ENCODE results near the gene ANKRD10.
A peak's percentile ranks its signal among the peaks of the same experiment; 100 is the strongest.

ANKRD10 gene

DNA sequence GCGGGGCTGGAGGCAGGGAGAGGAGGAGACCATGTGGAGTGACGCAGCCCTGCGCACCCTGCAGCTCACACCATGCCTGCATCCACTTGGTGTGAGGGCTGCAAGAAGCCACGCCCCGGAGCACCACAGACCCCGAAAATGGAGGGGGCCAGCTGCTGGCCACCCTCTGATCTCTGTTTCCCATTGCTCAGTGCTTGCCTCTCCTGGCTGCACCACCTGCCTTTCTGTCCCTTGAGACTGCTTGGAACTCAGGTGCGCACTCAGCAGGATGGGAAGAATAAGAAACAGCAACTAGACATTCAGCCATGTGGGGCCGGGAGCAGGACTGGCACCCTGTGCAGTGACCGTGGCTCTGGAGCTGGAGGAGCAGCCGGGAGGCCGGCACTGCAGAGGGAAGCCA lies 64.0 kb downstream of the ANKRD10 start:
- TF ChIP-seq, protein P1, sequence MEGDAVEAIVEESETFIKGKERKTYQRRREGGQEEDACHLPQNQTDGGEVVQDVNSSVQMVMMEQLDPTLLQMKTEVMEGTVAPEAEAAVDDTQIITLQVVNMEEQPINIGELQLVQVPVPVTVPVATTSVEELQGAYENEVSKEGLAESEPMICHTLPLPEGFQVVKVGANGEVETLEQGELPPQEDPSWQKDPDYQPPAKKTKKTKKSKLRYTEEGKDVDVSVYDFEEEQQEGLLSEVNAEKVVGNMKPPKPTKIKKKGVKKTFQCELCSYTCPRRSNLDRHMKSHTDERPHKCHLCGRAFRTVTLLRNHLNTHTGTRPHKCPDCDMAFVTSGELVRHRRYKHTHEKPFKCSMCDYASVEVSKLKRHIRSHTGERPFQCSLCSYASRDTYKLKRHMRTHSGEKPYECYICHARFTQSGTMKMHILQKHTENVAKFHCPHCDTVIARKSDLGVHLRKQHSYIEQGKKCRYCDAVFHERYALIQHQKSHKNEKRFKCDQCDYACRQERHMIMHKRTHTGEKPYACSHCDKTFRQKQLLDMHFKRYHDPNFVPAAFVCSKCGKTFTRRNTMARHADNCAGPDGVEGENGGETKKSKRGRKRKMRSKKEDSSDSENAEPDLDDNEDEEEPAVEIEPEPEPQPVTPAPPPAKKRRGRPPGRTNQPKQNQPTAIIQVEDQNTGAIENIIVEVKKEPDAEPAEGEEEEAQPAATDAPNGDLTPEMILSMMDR (IDR thresholded peaks at IDR 0.05; ENCODE audit: poor library complexity, severe bottlenecking) = no peak
- no peak overlapping the region for H3K4me3 ChIP-seq (ENCODE audit: severe bottlenecking)
- no peaks in the 10 kb centered on the region for H3K36me3 ChIP-seq (ENCODE audit: low read depth)
- peaks cover 8% of the 10 kb centered on the region for H3K27me3 ChIP-seq (ENCODE audit: insufficient read depth, poor library complexity, severe bottlenecking)
- H3K27ac ChIP-seq (ENCODE audit: poor library complexity, severe bottlenecking) = no peak overlapping the region
- ATAC-seq (ENCODE audit: low read depth) = no peak
- no peaks in the 10 kb centered on the region for H3K4me1 ChIP-seq (ENCODE audit: insufficient read depth, poor library complexity, severe bottlenecking)
- DNase-seq (ENCODE audit: low spot score) = no peak
- H3K9me3 ChIP-seq (ENCODE audit: severe bottlenecking) = no peaks in the 10 kb centered on the region

DNA sequence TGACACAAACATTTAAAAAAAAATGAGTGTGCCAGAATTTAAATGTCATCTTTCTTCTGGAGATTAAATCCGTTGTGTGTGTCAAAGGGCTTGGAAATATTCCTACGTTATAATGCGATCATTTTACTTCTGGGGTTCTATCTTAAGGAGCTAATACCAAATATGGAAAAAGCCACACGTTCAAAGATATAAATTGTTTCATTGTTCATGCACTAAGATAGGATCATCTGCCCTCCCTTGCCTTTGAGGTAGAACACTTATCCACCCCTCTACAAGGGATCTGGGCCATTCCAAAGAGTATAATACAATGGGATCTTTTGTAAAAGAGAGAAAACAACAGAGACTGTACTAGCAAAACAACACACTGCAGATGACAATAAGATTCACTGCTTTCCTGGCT lies 64.9 kb downstream of the ANKRD10 start:
- no peak for DNase-seq (ENCODE audit: low spot score)
- Histone ChIP-seq H3K4me3 (ENCODE audit: severe bottlenecking) (no peak overlapping the region), H3K36me3 (ENCODE audit: low read depth) (no peaks in the 10 kb centered on the region), H3K4me1 (ENCODE audit: insufficient read depth, poor library complexity, severe bottlenecking) (no peaks in the 10 kb centered on the region), H3K27me3 (ENCODE audit: insufficient read depth, poor library complexity, severe bottlenecking) (peaks cover 10% of the 10 kb centered on the region), H3K9me3 (ENCODE audit: severe bottlenecking) (no peaks in the 10 kb centered on the region), H3K27ac (ENCODE audit: poor library complexity, severe bottlenecking) (no peak overlapping the region)
- ATAC-seq (ENCODE audit: low read depth) = no peak
- TF ChIP-seq, protein P1 (IDR thresholded peaks at IDR 0.05; ENCODE audit: poor library complexity, severe bottlenecking) = no peak

DNA sequence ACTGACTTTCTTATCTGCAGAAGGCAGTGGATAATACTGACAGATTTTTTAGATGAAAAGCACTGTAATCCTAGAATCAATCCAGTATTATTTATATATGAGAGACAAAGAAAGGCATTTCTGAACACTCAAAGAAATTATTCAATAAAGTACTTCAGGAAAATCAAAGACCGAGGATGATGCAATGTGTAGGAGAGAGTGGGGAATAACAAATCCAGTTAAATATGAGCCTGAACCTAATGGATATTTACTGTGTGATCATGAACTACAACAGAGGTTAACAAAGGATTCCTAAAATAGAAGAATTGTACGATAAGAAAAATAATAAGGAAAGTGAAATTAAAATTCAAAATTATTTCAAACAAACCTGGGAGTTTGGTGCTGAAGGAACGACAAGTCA lies 69.3 kb downstream of the ANKRD10 start:
- Histone ChIP-seq H3K4me1 (ENCODE audit: insufficient read depth, poor library complexity, severe bottlenecking) (no peaks in the 10 kb centered on the region), H3K4me3 (ENCODE audit: severe bottlenecking) (no peak overlapping the region), H3K36me3 (ENCODE audit: low read depth) (no peaks in the 10 kb centered on the region), H3K9me3 (ENCODE audit: severe bottlenecking) (no peaks in the 10 kb centered on the region), H3K27me3 (ENCODE audit: insufficient read depth, poor library complexity, severe bottlenecking) (peaks cover 10% of the 10 kb centered on the region), H3K27ac (ENCODE audit: poor library complexity, severe bottlenecking) (no peak overlapping the region)
- no peak for ATAC-seq (ENCODE audit: low read depth)
- DNase-seq (ENCODE audit: low spot score) = no peak
- TF ChIP-seq, protein P1 (IDR thresholded peaks at IDR 0.05; ENCODE audit: poor library complexity, severe bottlenecking) = no peak

DNA sequence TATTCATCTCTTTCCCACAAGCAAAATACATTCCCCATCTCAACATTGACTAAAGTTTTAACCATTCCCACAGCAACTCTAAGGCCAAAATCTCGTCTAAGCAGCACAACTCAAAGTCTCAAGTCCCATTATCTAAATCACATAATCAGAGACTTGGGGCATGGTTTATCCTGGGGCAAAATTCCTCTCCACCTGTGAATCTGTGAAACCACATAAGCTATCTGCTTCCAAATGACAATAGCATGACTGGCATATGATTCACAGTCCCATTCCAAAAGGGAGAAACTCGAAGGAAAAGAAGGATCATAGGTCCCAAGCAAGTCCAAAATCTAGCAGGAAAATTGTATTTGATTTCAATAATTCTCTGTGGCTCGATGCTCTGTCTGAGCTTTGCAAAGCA lies 73.0 kb downstream of the ANKRD10 start:
- no peaks in the 10 kb centered on the region for H3K9me3 ChIP-seq (ENCODE audit: severe bottlenecking)
- no peak overlapping the region for H3K27ac ChIP-seq (ENCODE audit: poor library complexity, severe bottlenecking)
- TF ChIP-seq, protein P1 (IDR thresholded peaks at IDR 0.05; ENCODE audit: poor library complexity, severe bottlenecking) = no peak
- ATAC-seq (ENCODE audit: low read depth) (peak; percentile 94), DNase-seq (ENCODE audit: low spot score) (no peak)
- H3K27me3 ChIP-seq (ENCODE audit: insufficient read depth, poor library complexity, severe bottlenecking) = peaks cover 3% of the 10 kb centered on the region
- no peaks in the 10 kb centered on the region for H3K36me3 ChIP-seq (ENCODE audit: low read depth)
- H3K4me1 ChIP-seq (ENCODE audit: insufficient read depth, poor library complexity, severe bottlenecking) = no peaks in the 10 kb centered on the region
- H3K4me3 ChIP-seq (ENCODE audit: severe bottlenecking) = no peak overlapping the region

DNA sequence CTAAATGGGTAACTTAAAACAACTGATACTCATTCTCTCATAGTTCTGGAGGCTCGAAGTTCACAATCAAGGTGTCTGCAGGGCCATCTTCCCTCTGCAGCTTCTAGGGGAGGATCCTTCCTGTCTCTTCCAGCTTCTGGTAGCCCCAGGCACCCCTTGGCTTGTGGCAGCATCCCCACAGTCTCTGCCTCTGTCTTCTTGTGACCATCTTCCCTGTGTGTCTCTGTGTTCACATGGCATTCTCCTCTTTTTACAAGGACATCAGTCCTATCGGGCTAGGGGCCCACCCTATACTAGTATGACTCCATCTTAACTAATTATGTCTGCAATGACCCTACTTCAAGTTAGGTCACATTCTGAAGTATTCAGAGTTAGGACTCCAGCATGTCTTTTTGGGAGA lies 73.5 kb downstream of the ANKRD10 start:
- Histone ChIP-seq H3K36me3 (ENCODE audit: low read depth) (no peaks in the 10 kb centered on the region), H3K27me3 (ENCODE audit: insufficient read depth, poor library complexity, severe bottlenecking) (peaks cover 3% of the 10 kb centered on the region), H3K9me3 (ENCODE audit: severe bottlenecking) (no peaks in the 10 kb centered on the region), H3K27ac (ENCODE audit: poor library complexity, severe bottlenecking) (no peak overlapping the region), H3K4me1 (ENCODE audit: insufficient read depth, poor library complexity, severe bottlenecking) (no peaks in the 10 kb centered on the region), H3K4me3 (ENCODE audit: severe bottlenecking) (no peak overlapping the region)
- ATAC-seq (ENCODE audit: low read depth) = no peak
- no peak for DNase-seq (ENCODE audit: low spot score)
- TF ChIP-seq, protein P1 (IDR thresholded peaks at IDR 0.05; ENCODE audit: poor library complexity, severe bottlenecking) = no peak

Data from RWPE2 (cell line).